NCI-H460 (cell line): ENCODE results near the gene STX12. TPM values are rescaled to one million over a fixed set of nuclear protein-coding genes. Genes with fewer than 3 reads are reported as not detected.
"Not testable (repeated sequence)": the region's sequence is repeated elsewhere in the genome, so short reads cannot be mapped to it uniquely, and the experiment has no call there.

Experiments used
- DNase-seq: peaks from one replicate; pipeline ENCODE4 v3.0.0-alpha.2; 2016; ENCODE audit warnings: low read depth; ENCODE audit errors: extremely low read depth
- total RNA-seq: library from RNA; depleted of rRNA; stranded (reverse); fragments of >200 nt; shearing (Covaris generic); gene quantifications from 2 replicates; pipeline ENCODE4 v1.2.3, GENCODE V29; 2014

The STX12 gene
- total RNA-seq, 1 experiment from 2014 or later, result 18.5 TPM

DNA sequence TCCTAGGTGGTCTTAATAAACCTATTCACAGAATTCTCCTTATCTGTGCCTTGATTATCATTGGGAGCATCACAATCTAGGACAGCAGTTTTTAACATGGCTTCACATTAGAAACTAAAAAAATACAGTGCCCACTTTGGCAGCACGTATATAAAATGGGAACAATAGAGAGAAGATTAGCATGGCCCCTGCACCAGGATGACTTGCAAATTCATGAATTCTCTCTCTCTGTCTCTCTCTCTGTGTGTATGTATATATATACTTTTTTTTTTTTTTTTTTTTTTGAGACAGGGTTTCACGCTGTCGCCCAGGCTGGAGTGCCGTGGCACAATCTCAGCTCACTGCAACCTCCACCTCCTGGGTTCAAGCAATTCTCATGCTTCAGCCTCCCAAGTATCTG, 51.4 kb downstream of the STX12 start:
- DNase-seq, result no peak

DNA sequence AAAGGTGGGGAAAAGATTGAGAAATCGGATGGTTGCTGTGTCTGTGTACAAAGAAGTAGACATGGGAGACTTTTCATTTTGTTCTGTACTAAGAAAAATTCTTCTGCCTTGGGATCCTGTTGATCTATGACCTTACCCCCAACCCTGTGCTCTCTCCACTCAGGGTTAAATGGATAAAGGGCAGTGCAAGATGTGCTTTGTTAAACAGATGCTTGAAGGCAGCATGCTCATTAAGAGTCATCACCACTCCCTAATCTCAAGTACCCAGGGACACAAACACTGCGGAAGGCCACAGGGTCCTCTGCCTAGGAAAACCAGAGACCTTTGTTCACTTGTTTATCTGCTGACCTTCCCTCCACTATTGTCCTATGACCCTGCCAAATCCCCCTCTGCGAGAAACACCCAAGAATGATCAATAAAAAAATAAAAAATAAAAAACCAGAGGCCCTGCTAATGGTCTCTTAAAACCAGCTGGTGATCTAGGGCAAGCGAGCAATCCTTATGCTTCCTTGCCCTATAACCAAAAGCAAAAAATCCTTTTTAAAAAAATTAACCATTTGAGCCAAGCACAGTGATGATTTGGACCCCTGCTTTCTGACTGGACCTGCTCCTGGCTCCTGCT, 56.4 kb downstream of the STX12 start:
- DNase-seq, result not testable (repeated sequence)

DNA sequence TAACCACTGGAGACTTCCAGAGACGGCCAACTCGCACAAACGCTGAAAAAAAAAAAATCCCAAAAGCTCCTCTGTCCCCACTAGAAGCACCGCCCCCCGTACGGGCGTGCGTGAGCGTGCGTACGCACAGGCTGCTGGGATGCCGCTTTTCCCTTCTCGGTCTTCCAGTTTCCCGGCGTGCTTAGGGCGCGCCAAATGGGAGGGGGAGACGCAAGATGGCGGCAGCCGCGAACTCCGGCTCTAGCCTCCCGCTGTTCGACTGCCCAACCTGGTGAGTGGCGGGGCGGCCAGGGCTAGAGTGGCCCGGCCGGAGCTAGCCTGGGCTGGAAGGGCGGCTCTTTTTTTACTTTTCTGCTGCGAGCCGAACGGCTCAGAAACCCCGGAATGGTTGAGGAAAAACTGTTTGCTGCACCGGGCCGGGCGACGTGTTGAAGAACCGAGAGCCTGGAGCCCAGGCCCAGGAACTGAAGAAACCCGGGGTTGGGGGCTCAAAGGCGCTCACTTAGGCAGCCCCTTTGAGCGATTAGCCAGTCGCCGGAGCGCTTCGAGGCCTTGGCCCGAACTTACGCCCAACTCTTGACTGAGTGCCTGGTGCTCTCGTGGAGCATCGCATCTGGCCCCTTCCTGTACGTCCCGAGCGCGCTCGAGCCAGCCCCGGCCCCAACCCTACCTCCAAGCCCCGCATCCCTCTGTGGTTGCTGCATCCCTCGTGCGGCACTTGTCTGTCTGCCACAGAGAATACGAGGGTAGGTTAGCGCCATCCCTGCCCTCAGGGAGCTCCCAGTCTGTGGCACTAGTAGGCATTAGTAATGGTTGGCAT, 57.8 kb downstream of the STX12 start, which contains the start of gene PPP1R8:
Gene PPP1R8 (plus strand): TSS at position 162 of the 820 bp plus-strand sequence. CDS start 54 bp downstream, at position 216.
- DNase-seq, result peak; percentile 89

DNA sequence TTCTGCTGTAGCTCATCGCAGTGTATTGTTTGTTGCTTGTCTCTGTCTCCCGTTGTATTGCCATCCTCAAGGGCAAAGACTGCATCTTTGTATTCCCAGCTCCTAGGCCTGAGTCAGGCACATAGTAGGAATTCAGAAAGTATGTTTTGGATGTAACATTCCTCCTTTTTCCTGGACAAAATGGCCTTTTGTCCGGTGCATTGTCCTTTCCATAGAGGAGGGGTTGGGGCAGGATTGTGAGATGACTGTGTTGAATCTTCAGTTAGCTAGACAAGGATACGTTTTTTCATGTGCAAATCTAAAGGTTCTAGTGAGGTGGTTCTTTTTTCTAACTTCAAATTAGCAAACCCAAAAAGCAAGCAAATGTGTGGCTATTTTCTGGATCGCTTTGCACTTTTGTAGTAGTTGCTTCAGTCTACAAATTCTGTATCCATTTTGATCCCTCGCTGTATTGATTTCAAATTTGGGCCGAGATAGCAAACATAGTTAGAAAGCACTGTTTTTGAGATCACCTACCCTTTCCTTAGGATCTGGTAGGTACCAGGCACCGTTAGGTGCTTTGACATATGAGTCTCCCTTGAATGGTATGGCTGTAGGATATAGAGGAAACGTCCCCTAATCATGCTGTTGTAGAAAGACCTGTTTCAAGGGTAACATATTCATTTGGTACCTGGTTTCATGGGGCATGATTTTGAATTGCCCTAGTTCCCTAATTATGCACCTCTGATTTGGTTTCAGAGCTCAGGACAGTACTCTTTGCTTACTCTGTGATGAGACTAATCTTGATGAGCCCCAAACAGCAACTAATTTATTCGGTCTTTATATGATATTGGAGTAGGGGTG, 58.8 kb downstream of the STX12 start:
- no peak for DNase-seq

DNA sequence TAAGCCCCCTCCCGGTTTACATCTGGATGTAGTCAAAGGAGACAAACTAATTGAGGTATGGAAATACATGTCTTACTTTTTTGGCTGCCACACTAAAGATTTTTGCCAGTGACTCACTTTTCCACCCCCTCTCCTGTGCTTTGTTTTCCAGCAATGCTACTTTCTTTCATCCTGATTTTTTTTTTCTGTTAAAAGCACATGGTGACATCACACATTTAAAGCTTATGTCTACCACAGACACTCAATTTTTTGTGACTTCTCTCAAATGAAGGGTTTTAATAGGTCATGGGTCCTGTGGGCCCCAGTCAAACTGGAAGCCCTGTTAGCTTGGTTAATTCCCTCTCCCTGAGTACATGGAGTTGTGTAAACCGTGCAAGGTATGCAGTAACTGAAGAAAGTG, 59.7 kb downstream of the STX12 start:
- DNase-seq, result no peak

DNA sequence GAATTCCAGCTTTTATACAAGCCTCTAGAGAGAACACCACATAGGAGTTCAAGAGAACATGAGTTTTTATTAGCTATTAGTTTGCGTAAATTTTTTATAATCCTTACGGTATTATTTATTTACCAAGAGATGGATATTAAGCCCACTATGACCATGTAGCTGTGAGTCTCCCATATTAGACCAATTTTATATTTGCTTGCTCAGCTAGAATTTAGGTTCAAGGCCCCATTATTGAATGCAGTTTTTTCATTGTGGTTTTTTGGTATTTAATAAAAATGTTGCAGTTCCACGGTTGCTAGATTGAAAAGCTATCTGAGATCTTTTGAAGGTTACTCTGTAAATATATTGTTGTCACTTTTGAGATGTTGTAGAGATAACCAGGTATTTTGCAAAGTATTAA, 60.5 kb downstream of the STX12 start:
- DNase-seq, result no peak

DNA sequence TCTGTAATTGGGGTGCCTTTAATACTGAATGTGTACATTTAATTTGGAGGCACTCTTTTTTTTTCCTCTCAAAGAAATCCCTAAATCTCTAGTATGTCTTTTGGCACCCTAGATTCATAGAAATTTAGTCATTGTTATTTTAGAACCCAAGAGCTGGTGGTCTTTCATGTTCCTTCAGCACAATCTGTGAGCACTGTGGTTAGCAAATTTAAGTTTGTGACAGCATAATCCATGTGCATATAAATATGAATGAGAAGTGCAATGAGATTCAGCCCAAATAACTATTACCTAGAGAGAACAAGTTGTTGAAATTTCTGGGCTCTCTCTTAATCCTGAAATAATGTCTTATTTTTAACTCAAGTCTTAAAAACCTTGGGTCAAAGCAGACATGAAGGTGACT, 62.0 kb downstream of the STX12 start:
- DNase-seq, result no peak

DNA sequence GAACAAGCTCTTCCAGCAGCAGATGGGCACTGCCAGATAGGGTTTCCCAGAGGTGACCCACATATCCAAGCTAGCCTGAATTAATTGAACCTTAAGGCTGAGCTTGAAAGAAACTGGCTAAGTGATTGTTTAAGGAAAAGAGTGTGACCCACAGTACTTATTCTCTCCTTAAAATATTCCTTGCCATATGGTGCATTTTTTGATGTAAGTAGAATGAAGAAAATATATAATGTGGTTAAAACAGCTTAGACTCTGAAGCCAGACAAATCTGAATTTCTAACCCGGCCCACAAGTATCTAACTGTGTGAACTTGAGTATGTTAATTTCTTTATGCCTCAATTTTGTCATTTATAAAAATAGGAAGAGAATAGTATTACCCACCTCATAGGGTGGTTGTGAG, 62.5 kb downstream of the STX12 start:
- no peak for DNase-seq

DNA sequence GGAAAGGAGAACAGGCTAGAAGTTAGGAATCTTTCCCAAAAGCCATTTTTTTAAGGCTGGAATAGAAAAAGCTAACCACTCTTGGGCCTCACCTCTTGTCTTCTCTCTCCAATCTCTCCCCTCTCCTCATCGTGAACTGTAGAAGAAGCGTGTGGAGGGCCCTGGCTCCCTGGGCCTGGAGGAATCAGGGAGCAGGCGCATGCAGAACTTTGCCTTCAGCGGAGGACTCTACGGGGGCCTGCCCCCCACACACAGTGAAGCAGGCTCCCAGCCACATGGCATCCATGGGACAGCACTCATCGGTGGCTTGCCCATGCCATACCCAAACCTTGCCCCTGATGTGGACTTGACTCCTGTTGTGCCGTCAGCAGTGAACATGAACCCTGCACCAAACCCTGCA, 76.9 kb downstream of the STX12 start:
- no peak for DNase-seq

DNA sequence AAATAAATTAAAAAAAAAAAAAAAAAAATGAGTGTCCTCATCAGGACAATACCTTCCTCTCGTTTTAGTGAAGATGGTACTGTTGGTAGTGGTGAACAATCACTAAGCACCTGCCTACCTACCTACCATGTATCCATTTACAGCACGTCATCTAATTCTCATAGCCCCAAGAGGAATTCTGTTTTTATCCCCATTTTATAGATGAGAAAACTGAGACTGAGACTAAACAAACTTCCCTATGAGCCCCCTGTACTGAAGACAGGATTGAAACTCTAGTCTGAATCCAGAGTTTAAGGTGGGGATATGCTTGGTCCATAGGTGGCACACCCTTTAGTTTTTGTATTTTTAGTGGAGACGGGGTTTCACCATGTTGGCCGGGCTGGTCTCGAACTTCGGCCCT, 82.1 kb downstream of the STX12 start:
- DNase-seq, result no peak

DNA sequence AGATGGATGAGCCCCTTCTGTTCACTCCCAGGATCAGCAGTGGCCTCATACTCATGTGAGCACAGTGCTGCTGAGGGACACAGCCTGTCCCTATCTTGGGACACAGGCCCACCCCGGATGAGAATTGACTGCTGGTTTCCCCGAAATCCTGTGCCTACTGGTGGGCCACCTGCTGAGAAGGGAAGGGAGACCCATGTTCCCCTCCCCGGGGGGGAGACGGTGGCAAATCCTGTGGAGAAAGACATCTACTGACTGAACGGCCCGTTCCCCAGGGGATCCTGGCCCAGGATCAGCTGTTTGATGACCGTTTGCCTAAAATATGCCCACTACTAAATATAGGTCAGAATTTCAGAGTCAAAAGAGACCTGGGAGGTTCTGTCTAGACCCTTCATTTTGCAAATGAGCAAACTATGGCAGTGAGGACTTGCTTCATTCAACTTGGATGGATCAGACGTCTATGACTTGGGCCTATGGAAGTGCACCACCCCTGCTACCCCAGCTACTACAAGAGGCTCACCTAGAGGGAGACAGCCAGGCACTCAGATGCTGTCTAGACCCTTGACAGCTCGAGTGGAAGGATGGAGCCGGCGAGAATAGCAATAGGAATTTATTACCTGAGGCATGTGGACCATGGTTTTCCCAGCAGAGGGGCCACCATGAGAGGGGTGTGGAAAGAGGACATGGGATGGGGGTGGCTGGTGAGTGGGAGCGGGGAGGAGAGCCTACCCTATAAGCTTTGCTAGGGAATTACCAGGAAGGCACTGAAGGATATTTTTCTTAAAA, 83.7 kb downstream of the STX12 start:
- DNase-seq, result no peak

DNA sequence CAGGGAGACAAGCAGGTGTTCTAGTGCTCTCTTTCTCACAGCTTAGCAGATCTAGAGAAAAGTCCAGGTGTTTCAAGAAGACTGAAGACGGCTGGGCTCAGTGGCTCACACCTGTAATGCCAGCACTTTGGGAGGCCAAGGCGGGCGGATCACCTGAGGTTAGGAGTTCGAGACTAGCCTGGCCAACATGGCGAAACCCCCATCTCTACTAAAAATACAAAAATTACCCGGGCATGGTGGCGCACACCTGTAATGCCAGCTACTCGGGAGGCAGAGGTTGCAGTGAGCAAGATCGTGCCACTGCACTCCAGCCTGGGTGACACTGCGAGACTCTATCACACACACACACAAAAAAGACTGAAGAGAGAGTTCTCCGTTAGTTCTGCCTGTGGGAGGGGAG, 84.5 kb downstream of the STX12 start:
- not testable (repeated sequence) for DNase-seq

DNA sequence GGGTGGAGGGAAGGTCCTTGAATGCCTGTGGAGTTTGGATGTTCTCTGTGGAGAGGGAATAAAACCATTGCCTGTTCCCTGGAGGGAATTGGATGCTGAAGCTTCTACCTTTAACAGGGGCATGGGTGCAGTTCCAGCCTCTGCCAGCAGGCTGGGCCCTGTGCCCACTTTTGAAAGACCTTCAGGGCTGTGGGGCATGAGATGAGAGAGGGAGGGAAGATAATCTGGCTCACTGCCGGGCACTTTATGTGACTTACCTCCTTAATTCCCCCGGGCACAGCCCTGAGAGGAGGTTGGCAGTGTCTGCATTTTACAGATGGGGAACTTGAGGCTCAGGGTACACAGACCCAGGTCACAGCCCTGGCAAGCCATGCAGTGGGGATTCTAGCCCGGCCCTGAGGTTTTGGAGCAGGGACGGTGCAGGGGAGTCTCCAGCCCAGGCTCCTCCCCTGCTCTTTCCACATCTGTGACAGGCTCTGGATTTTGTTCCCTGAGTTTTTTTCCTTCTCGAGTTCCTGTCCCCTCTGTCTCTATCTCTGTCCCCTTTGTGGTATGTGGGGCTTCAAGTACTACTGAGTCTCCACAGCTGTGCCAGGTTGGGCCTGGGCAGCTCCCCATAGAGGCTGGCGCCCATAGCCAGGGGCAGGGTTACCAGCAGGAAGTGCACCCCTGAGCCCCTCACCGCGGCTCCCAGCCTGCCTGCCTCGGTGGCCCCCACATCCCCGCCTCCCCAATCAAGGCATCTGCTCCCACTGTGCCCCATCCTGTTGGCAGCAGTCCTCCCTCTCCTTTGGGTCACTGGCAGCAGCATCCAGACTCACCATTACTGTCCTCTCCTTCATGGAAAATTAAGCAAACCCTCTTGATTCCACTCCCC, 85.3 kb downstream of the STX12 start:
- peak; percentile 60 for DNase-seq

DNA sequence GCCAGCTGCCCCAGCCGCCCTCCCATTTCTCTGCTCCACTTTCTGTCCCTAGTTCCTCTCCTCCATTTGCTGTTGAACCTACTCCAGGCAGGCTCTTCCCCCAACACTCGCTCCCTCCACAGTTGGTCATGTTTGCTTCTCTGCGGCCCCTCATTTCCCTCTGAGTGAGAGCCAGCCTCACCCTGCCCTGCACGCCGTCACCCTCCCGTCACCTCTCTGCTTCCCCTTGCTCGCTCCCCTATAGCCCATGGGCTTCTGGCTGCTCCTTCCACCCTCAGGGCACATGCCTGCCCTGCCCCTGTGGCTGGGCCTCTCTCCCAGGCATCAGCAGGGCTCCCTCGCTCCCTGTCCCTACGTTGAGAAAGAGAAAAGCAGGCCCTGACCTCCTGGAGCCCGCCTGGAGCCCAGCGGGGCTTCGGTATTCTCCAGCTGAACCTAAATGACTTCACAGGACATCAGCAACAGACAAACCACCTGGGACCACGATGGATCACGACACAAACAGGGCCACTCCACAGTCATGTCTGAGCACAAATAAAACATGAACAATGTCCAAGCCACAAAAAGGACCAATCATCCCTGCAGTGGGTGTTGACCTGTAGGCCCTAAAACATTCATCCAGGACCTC, 86.0 kb downstream of the STX12 start:
- DNase-seq, result no peak

DNA sequence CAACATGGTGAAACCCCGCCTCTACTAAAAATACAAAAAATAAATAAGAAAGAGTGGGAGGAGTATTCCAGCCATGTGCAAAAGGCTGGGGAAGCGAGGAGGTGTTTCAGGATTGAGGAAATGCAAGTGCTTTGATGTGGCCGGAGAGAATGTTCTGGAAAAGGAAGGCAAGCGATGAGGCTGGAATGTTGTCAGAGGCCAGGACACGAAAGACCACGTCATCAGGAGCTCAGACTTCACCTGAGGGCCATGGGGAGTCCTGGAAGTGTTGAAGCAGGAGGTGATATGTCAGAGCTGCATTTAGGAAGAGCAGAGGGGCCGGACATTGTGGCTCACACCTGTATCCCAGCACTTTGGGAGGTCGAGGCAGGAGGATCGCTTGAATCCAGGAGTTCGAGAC, 88.4 kb downstream of the STX12 start:
- DNase-seq, result no peak

DNA sequence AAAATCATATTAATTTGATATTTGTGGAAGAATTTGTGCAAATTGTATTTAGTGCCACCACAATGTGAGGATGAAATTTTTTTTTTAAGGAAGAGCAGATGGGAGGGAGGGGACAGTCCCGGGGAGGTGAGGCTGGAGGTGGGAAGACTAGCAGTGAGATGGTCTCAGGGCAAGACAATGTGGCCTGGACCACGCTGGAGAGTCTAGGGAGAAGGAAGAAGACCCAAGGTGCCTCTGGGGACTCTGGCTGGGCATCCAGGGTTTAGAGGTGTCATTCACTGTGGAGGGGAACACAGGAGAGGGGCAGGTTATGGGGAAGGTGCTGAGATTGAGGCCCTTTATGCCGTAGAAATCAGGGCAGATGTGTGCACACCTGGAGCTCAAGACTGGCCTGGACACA, 89.0 kb downstream of the STX12 start:
- DNase-seq, result no peak

DNA sequence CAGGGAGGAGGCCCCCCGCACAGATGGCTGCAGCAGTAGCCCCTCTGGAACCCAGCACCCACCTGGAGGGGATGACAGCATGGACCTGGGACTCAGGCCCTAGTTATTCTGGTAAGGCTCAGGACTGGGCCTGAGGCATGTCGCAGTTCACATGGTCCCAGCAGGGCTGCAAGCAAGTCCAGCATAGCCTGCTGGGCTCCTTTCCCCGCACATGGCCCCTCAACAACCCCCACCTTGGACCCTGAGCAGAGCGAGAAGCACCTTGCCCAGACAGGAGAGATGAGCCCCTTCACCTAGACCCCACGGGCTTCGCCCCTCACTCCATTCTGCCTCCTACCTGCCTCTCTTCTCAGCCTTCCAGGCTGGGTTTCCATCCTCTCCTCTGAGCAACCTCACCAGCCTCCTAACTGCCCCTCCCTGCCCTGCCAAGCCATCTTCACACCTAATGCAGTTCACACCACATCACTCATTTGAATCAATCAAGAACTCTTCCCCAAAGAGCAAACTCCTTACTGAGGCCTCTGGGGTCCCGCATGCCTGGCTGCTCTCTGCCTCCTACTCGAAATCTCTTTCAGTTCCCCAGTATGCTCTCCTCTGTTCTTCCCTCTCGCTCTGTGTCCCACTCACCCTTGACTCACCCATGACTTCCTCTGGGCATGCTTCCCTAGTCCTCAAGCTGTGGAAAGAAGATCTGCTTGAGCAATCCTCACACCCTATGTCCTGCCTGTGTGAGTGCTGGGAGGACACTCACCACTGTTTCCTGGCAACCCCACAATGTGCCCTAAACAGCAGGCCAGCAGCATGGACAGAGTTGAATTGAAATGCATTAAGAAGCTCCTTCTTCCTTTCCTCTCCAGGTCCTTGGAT, 89.9 kb downstream of the STX12 start:
- no peak for DNase-seq

DNA sequence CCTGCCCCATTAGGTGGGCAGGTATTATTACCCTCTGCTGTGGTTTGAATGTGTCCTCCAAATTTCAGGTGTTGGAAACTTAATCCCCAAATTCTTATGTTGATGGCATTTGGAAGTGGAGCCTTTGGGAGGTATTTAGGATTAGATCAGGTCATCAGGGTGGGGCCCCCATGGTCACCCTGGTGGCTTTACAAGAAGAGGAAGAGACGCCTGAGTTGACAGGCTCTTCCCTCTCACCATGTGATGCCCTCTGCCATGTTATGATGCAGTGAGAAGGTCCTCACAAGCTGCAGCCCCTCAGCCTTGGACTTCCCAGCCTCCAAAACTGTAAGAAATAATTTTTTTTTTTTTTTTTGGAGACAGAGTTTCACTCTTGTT, 90.5 kb downstream of the STX12 start:
- DNase-seq, result no peak
